Fibroblast of peridontal ligament (primary cell): Measurements from ENCODE around the gene CHERP.
"Not testable (repeated sequence)": the region's sequence is repeated elsewhere in the genome, so short reads cannot be mapped to it uniquely, and the experiment has no call there.

Experiments used
- DNase-seq: peaks from one replicate; pipeline ENCODE4 v3.0.0-alpha.2; 2010; ENCODE audit errors: extremely low read depth

CHERP gene

DNA sequence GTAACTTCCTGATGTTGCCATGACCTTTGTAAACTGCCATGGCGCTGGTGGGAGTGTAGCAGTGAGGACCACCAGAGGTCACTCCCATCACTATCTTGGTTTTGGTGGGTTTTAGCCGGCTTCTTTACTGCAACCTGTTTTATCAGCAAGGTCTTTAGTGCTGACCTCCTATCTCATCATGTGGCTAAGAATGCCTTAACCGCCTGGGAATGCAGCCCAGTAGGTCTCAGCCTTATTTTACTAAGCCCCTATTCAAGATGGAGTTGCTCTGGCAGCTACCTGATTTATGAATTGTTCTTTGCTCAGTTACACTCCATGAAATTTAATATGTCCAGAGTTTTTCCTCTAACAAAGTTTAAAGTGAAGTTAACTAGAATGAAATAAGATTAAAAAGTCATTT, 65.8 kb downstream of the CHERP start:
- DNase-seq, result no peak

DNA sequence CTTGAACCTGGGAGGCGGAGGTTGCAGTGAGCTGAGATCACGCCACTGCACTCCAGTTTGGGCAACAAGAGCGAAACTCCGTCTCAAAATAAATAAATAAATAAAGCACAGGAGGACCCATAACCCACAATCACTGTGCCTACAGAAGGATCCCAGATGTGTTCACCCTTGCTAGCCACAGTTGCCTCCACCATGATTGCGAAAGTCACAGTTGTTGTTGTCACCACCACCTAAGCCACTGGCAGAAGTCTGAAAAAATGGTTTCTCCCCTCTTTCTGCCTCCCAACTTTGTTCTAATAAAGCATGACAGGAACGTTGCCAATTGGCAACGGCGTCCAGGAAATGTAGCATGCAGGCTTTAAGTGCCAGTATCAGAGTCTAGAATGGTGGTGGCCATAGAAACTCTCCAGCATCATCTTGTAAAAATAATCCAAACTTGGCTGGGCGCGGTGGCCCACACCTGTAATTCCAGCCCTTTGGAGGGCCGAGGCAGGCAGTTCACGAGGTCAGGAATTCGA, 68.3 kb downstream of the CHERP start:
- DNase-seq, result no peak

DNA sequence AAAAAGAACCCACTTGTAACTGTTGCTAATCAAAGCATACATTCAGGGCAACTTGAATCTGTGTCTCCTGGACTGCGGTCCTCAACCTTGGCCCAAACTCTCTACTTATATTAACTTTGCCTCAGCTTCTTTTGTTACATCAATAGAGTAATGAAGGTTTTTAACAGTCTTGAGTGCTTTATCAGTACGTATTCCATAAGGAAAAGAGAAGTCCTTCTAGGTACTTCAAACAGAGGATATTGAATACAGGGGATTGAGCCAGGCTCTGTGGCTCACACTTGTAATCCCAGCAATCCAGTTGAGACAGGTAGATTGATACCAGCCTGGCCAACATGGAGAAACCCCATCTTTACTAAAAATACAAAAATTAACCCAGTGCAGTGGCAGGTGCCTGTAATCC, 69.2 kb downstream of the CHERP start:
- DNase-seq, result no peak

DNA sequence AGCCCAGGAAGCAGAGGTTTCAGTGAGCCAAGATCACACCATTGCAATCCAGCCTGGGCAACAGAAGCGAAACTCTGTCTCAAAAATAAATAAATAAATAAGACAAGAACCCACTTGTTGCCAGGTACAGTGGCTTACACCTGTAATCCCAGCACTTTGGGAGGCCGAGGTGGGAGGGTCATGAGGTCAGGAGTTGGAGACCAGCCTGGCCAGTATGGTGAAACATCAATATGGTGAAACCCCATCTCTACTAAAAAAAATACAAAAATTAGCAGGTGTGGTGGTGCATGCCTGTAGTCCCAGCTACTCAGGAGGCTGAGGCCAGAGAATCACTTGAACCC, 69.7 kb downstream of the CHERP start:
- not testable (repeated sequence) for DNase-seq

DNA sequence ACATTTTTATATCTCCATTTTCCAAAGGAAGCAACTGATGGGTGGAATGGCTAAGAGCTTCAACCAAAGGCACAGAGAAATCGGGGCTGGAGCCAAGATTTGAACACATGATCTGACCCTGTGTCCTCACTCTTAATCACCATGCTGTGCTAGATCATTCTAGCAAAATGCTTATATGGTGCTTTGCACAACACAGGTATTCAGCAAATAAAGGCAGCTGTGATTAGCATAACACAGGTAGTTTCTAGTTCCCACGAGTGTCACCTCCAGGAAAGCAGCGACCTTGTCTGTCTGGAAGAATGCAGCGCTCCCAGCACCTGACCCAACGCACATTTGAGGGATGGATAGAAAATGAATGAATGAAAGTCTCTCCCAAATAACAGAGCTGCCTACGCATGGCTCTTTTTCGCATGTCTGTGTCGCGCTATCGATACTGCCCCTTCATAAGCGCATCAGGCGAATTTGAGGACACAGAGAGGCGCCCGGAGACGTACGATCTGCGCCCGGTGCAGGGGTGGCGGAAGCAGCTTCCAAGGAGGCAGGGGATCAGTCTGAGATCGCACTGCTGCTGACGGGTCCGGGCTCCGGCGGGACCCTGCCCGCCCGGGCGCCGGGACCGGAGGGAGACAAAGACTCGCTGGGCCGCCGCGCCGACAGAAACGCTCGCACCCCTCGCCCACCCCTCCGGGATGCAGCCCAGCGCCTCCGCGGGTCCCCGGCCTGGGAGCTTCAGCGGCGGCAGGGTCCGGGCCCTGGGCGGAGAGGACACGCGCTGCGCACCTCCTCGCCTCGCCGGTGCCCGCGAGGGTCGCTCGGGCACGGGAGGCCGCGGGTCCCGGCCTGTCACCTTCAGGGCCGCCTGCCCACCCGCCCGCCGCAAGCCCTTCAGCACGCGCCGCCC, 71.1 kb downstream of the CHERP start:
- DNase-seq, result peak; percentile 66

DNA sequence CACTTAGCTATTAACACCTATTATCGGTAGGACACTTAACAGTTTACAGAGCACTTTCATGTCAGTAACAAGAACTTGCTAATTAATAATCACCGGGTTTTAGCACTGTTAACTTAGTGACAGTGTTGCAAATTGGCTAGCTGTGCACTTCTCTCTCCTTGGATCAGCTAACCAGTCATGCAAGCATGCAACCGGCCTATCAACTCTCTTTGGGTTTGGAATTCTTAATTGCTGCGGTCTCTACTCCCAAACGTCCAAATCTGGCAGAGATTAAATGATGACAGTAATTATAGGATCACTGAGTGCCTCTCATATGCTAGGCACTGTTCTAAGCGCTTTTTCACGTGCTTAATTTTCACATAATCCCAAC, 71.7 kb downstream of the CHERP start:
- no peak for DNase-seq
